Measurements from ENCODE around the gene NEK4. TPM values are rescaled to one million over a fixed set of nuclear protein-coding genes. Genes with fewer than 3 reads are reported as not detected.

The NEK4 gene
- 20.9 and 28.4 TPM in 2 replicates for total RNA-seq

GRCh38 chr3:52770496-52771333, at the start of gene NEK4:
Gene NEK4 (minus strand): TSS chr3:52770940. CDS start chr3:52770746, 194 bp downstream.

GRCh38 chr3:52794612-52795099, 23.9 kb upstream of the NEK4 start, which contains the start of gene ITIH3:
Gene ITIH3 (plus strand): TSS chr3:52794796. CDS start chr3:52794804, 8 bp downstream.

GRCh38 chr3:52777127-52777958, 6.6 kb upstream of the NEK4 start, which contains the start of gene ITIH1:
Gene ITIH1 (plus strand): TSS chr3:52777599. CDS start chr3:52777616, 17 bp downstream.

GRCh38 chr3:52705688-52706686, 64.8 kb downstream of the NEK4 start, which contains the start of the genes GLT8D1 and SPCS1:
Gene GLT8D1 (minus strand): TSS chr3:52705791. CDS start chr3:52700460, 5,331 bp downstream.
Gene SPCS1 (plus strand): TSS chr3:52706106. CDS start chr3:52706247, 141 bp downstream.

GRCh38 chr3:52685709-52686691, 84.7 kb downstream of the NEK4 start, which contains the start of the genes GNL3 and PBRM1:
Gene GNL3 (plus strand): TSS chr3:52686032. CDS start chr3:52686093, 61 bp downstream.
Gene PBRM1 (minus strand): TSS chr3:52685913.

Small RNAs within 50 kb of the gene (small RNA-seq; reads per million reads assigned to genes)
- gene AC006254.2 (not detected), gene RF00569 (15,641 reads per million, percentile 100 among the genes with 10 or more reads in this experiment), gene RF01183 (not detected), gene SNORD19 (not detected), gene SNORD19B (not detected), gene SNORD69 (512 reads per million, percentile 99 among the genes with 10 or more reads in this experiment)

Other genes with a start within 250 kb of the NEK4 start
- gene NT5DC2, start 237.1 kb downstream of the NEK4 start, total RNA-seq: 59.1 and 84.9 TPM in 2 replicates
- gene UQCC5, start 234.3 kb downstream of the NEK4 start, total RNA-seq: 1.9 and 2.9 TPM in 2 replicates
- 75.4 and 82.8 TPM in 2 replicates for gene PBRM1, start 85.0 kb downstream of the NEK4 start, total RNA-seq
- gene GNL3, start 84.9 kb downstream of the NEK4 start, total RNA-seq: 113 and 126 TPM in 2 replicates
- 94.7 and 97.8 TPM in 2 replicates for gene GLT8D1, start 65.1 kb downstream of the NEK4 start, total RNA-seq
- 32.5 and 50.0 TPM in 2 replicates for gene SPCS1, start 64.8 kb downstream of the NEK4 start, total RNA-seq
- gene ITIH1, start 6.7 kb upstream of the NEK4 start, total RNA-seq: not detected in 2 replicates
- gene ITIH3, start 23.9 kb upstream of the NEK4 start, total RNA-seq: 1.1 TPM in 1 of 2 replicates, not detected in the other
- gene ITIH4, start 59.7 kb upstream of the NEK4 start, total RNA-seq: 2.2 and 2.4 TPM in 2 replicates
- gene MUSTN1, start 64.1 kb upstream of the NEK4 start, total RNA-seq: not detected in 2 replicates
- 16.9 and 19.7 TPM in 2 replicates for gene STIMATE, start 126.6 kb upstream of the NEK4 start, total RNA-seq

Data from hair follicle dermal papilla cell (primary cell).